SK-N-SH (cell line): Measurements from ENCODE around the gene LETM1. TPM values are rescaled to one million over a fixed set of nuclear protein-coding genes. Genes with fewer than 3 reads are reported as not detected.

Experiments used
- CTCF ChIA-PET: fragments of 300-600, 350-600 bp; formaldehyde crosslinking; extraction: SDS; loops from one replicate; lab custom pipeline; 2021; lab: Yijun Ruan, JAX
- POLR2A ChIA-PET: fragments of 350-600 bp; sonication (Branson Sonifier 250); formaldehyde crosslinking; extraction: SDS; loops from one replicate; lab custom pipeline; 2020; ENCODE audit warnings: antibody characterized with exemption, inconsistent platforms; lab: Yijun Ruan, JAX
- DNase-seq: peaks from one replicate; pipeline ENCODE4 v3.0.0; 2012
- H2AFZ ChIP-seq: fragments of 200-600 bp; sonication (generic); 2 replicates; pipeline ENCODE4 v1.8.1; 2016; ENCODE audit warnings: antibody characterized with exemption, mild to moderate bottlenecking, low read depth
- H3F3A ChIP-seq: fragments of 200-600 bp; sonication (generic); replicated peaks from 2 replicates; pipeline ENCODE3; 2016; ENCODE audit warnings: antibody characterized with exemption, mild to moderate bottlenecking; ENCODE audit not compliant: insufficient read depth
- H3K27ac ChIP-seq, 2 experiments: fragments of 200-500 bp in 1 of 2; fragments of 200-600 bp in 1 of 2; sonication (Bioruptor generic) in 1 of 2; sonication (generic), shearing (Covaris generic) in 1 of 2; 2 replicates each; pipeline versions ENCODE4 v1.5.1 to v1.6.1; 2014 to 2016; ENCODE audit warnings: low read depth in 2 of 2, inconsistent platforms in 1 of 2, low read length in 1 of 2, mild to moderate bottlenecking in 1 of 2, mixed read lengths in 1 of 2
- H3K27me3 ChIP-seq: fragments of 200-600 bp; sonication (generic), shearing (Covaris generic); 2 replicates; pipeline ENCODE4 v1.6.1; 2016; ENCODE audit warnings: mixed run types; ENCODE audit not compliant: insufficient read depth
- H3K36me3 ChIP-seq, 2 experiments: fragments of 200-500 bp in 1 of 2; fragments of 200-600 bp in 1 of 2; sonication (Bioruptor generic) in 1 of 2; sonication (generic) in 1 of 2; replicated peaks in 1 of 2; 2 replicates each; pipeline versions ENCODE3 to v1.5.1; 2014 to 2016; ENCODE audit warnings: low read length in 1 of 2, mild to moderate bottlenecking in 1 of 2; ENCODE audit not compliant: insufficient read depth in 2 of 2, control insufficient read depth in 1 of 2
- H3K4me1 ChIP-seq, 2 experiments: fragments of 200-500 bp in 1 of 2; fragments of 200-600 bp in 1 of 2; sonication (Bioruptor generic) in 1 of 2; sonication (generic), shearing (Covaris generic) in 1 of 2; 2 replicates each; pipeline versions ENCODE4 v1.5.1 to v1.6.1; 2014 to 2016; ENCODE audit warnings: low read depth in 1 of 2, low read length in 1 of 2, mixed run types in 1 of 2; ENCODE audit not compliant: insufficient read depth in 2 of 2, control insufficient read depth in 1 of 2
- H3K4me2 ChIP-seq: fragments of 200-600 bp; sonication (generic), shearing (Covaris generic); 2 replicates; pipeline ENCODE4 v1.6.1; 2017; ENCODE audit warnings: mixed run types
- H3K4me3 ChIP-seq, 2 experiments: fragments of 200-500 bp in 1 of 2; fragments of 200-600 bp in 1 of 2; sonication (Bioruptor generic) in 1 of 2; sonication (generic), shearing (Covaris generic) in 1 of 2; 2 replicates each; pipeline versions ENCODE4 v1.5.1 to v1.8.1; 2014 to 2016; ENCODE audit warnings: low read depth in 2 of 2, inconsistent platforms in 1 of 2, low read length in 1 of 2, mild to moderate bottlenecking in 1 of 2, mixed read lengths in 1 of 2, moderate library complexity in 1 of 2
- H3K79me2 ChIP-seq: fragments of 200-600 bp; sonication (generic); 2 replicates; pipeline ENCODE4 v1.8.1; 2017; ENCODE audit warnings: mild to moderate bottlenecking; ENCODE audit not compliant: insufficient read depth
- H3K9ac ChIP-seq: fragments of 200-600 bp; sonication (generic); 2 replicates; pipeline ENCODE4 v1.6.1; 2017; ENCODE audit warnings: mixed run types
- H3K9me2 ChIP-seq: fragments of 200-600 bp; sonication (generic); 2 replicates; pipeline ENCODE4 v1.6.1; 2017; ENCODE audit warnings: mixed run types
- H3K9me3 ChIP-seq: fragments of 200-600 bp; sonication (generic); 2 replicates; pipeline ENCODE4 v1.6.1; 2017; ENCODE audit warnings: mixed run types, mild to moderate bottlenecking, moderate library complexity
- H4K20me1 ChIP-seq: fragments of 200-600 bp; sonication (generic); 2 replicates; pipeline ENCODE4 v1.6.1; 2017; ENCODE audit warnings: mild to moderate bottlenecking, mixed run types; ENCODE audit not compliant: insufficient read depth
- CHD2 ChIP-seq: fragments of 150-350 bp; IDR thresholded peaks from 2 replicates; pipeline ENCODE4 v1.6.1; 2018; ENCODE audit warnings: low read length; ENCODE audit not compliant: partially characterized antibody
- ELF1 ChIP-seq: IDR thresholded peaks from 2 replicates; pipeline ENCODE4 v1.4.0; 2012
- EP300 ChIP-seq, 2 experiments: IDR thresholded peaks; 2 replicates each; pipeline versions ENCODE4 v1.4.0 to v1.6.1; 2012; ENCODE audit warnings: borderline replicate concordance in 1 of 2, low read depth in 1 of 2, low read length in 1 of 2
- GATA2 ChIP-seq: sonication (generic); formaldehyde crosslinking; IDR thresholded peaks from 2 replicates; pipeline ENCODE4 v1.5.0; 2020; ENCODE audit warnings: mild to moderate bottlenecking, missing genetic modification reagents
- JUND ChIP-seq: IDR thresholded peaks from 2 replicates; pipeline ENCODE4 v1.4.0; 2012
- MXI1 ChIP-seq: IDR thresholded peaks from 2 replicates; pipeline ENCODE4 v1.6.1; 2012; ENCODE audit warnings: mild to moderate bottlenecking, low read depth, low read length, improper control_type of control experiment
- NFIC ChIP-seq: IDR thresholded peaks from 2 replicates; pipeline ENCODE4 v1.4.0; 2012; ENCODE audit warnings: borderline replicate concordance
- NRF1 ChIP-seq: IDR thresholded peaks from 2 replicates; pipeline ENCODE4 v1.6.1; 2012; ENCODE audit warnings: low read depth, mild to moderate bottlenecking, low read length
- POLR2AphosphoS5 ChIP-seq: IDR thresholded peaks from 2 replicates; pipeline ENCODE4 v1.6.1; 2012; ENCODE audit warnings: low read depth, low read length
- RAD21 ChIP-seq: IDR thresholded peaks from 2 replicates; pipeline ENCODE4 v1.6.1; 2012; ENCODE audit warnings: mild to moderate bottlenecking, low read length
- RCOR1 ChIP-seq: fragments of 150-350 bp; IDR thresholded peaks from 2 replicates; pipeline ENCODE4 v1.6.1; 2017; ENCODE audit warnings: antibody characterized with exemption, low read length
- REST ChIP-seq: IDR thresholded peaks from 2 replicates; pipeline ENCODE4 v1.6.1; 2012; ENCODE audit warnings: mild to moderate bottlenecking, low read depth, low read length, moderate library complexity
- SIN3A ChIP-seq: IDR thresholded peaks from 2 replicates; pipeline ENCODE4 v1.6.1; 2012; ENCODE audit warnings: low read depth, mild to moderate bottlenecking, low read length, moderate library complexity, borderline replicate concordance
- SMC3 ChIP-seq: IDR thresholded peaks from 2 replicates; pipeline ENCODE4 v1.6.1; 2012; ENCODE audit warnings: low read depth, low read length, improper control_type of control experiment
- TAF1 ChIP-seq: IDR thresholded peaks from 2 replicates; pipeline ENCODE4 v1.6.1; 2012; ENCODE audit warnings: low read depth, mild to moderate bottlenecking, low read length, moderate library complexity, borderline replicate concordance
- TCF12 ChIP-seq: IDR thresholded peaks from 2 replicates; pipeline ENCODE4 v1.4.0; 2012
- TEAD4 ChIP-seq: IDR thresholded peaks from 2 replicates; pipeline ENCODE4 v1.4.0; 2012; ENCODE audit warnings: mild to moderate bottlenecking, borderline replicate concordance; ENCODE audit not compliant: insufficient read depth
- USF1 ChIP-seq: IDR thresholded peaks from 2 replicates; pipeline ENCODE4 v1.4.0; 2012; ENCODE audit warnings: low read depth, borderline replicate concordance
- YY1 ChIP-seq: IDR thresholded peaks from 2 replicates; pipeline ENCODE4 v1.4.0; 2012; ENCODE audit warnings: low read depth, mild to moderate bottlenecking
- ZBTB33 ChIP-seq: IDR thresholded peaks from 2 replicates; pipeline ENCODE4 v1.4.0; 2012; ENCODE audit warnings: low read depth, borderline replicate concordance
- WGBS: methylation state at CpG from one replicate; pipeline ENCODE4 v1.1.6; 2017; ENCODE audit warnings: low lambda C conversion rate; 5-methylcytosine and 5-hydroxymethylcytosine counted together
- polyA plus RNA-seq, 3 experiments: library from polyadenylated mRNA; depleted of rRNA; stranded (reverse); fragments of >200 nt; gene quantifications; 2 replicates each; pipeline ENCODE4 v1.2.3, GENCODE V29; 2012

LETM1 gene
- polyA plus RNA-seq, 1 of the 3 experiments (the other 2 are of a cell fraction), result 25.8 TPM

GRCh38 chr4:1787411-1788077 lies 68.4 kb downstream of the LETM1 start:
- no peak for DNase-seq
- Histone ChIP-seq H3K9ac (no peak overlapping the region), H3K4me2 (no peak overlapping the region), H2AFZ (no peak overlapping the region), H3K36me3 (no peaks in the 10 kb centered on the region), H3K4me1 (peaks cover 0 to 8% of the 10 kb centered on the region in 2 experiments; a peak in 1 of 4 replicates), H3K4me3 (no peak overlapping the region), H3K9me3 (no peaks in the 10 kb centered on the region), H3K9me2 (no peaks in the 10 kb centered on the region), H3K79me2 (no peaks in the 10 kb centered on the region), H3F3A (no peaks in the 10 kb centered on the region), H3K27me3 (no peaks in the 10 kb centered on the region), H4K20me1 (no peaks in the 10 kb centered on the region), H3K27ac (no peak overlapping the region)
- no peak for TF ChIP-seq TEAD4
- TF ChIP-seq YY1, result no peak
- no peak for TF ChIP-seq MXI1
- no peak for TF ChIP-seq REST
- 68% methylated on average over 18 of the region's 25 CpGs for WGBS
- POLR2A ChIA-PET, result no interaction called here
- CTCF ChIA-PET, result interaction anchor here (2.9 kb wide), 1 partner anchor 39 kb away, joined by 14 read pairs; no protein-coding TSS in a partner anchor

- ChIA-PET POLR2A (interaction anchor here (0.8 kb wide), 1 partner anchor 17 kb away, joined by 3 read pairs; no protein-coding TSS in a partner anchor), CTCF (interaction anchor here (1.0 to 5.0 kb wide), 6 partner anchors 7 to 120 kb away, joined by 3 to 29 read pairs (median 9); partner anchors contain the start of gene FGFR3)
- no peak for DNase-seq
- Histone ChIP-seq H3K9ac (no peak overlapping the region), H3K9me3 (no peaks in the 10 kb centered on the region), H2AFZ (no peak overlapping the region), H3K36me3 (no peaks in the 10 kb centered on the region), H3K79me2 (no peaks in the 10 kb centered on the region), H3K27ac (no peak overlapping the region), H3F3A (no peaks in the 10 kb centered on the region), H4K20me1 (no peaks in the 10 kb centered on the region), H3K4me2 (no peak overlapping the region), H3K27me3 (no peaks in the 10 kb centered on the region), H3K4me3 (no peak overlapping the region), H3K9me2 (no peaks in the 10 kb centered on the region), H3K4me1 (peaks cover 0 to 8% of the 10 kb centered on the region in 2 experiments; a peak in 1 of 4 replicates)
- WGBS, result 100% methylated on average over 1 of the region's 34 CpGs
- no peak for TF ChIP-seq USF1
- no peak for TF ChIP-seq POLR2AphosphoS5
- no peak for TF ChIP-seq TAF1
- TF ChIP-seq ZBTB33, result no peak
- no peak for TF ChIP-seq ELF1
- TF ChIP-seq NRF1, result no peak
- no peak for TF ChIP-seq RAD21
- TF ChIP-seq JUND, result no peak
- TF ChIP-seq EP300 (IDR thresholded peaks at IDR 0.05; ENCODE audit: borderline replicate concordance in 1 of 2, low read depth in 1 of 2, low read length in 1 of 2), result no peak
- TF ChIP-seq TCF12, result no peak
- TF ChIP-seq SMC3, result no peak
- TF ChIP-seq SIN3A, result no peak
- no peak for TF ChIP-seq CHD2
- TF ChIP-seq NFIC, result no peak
- no peak for TF ChIP-seq GATA2 (CRISPR knock-in tag)
- no peak for TF ChIP-seq TEAD4
- no peak for TF ChIP-seq RCOR1
Measured at GRCh38 chr4:1786544-1787362, 69.2 kb downstream of the LETM1 start.
